ENCODE results near the gene AK9.

The AK9 gene

DNA sequence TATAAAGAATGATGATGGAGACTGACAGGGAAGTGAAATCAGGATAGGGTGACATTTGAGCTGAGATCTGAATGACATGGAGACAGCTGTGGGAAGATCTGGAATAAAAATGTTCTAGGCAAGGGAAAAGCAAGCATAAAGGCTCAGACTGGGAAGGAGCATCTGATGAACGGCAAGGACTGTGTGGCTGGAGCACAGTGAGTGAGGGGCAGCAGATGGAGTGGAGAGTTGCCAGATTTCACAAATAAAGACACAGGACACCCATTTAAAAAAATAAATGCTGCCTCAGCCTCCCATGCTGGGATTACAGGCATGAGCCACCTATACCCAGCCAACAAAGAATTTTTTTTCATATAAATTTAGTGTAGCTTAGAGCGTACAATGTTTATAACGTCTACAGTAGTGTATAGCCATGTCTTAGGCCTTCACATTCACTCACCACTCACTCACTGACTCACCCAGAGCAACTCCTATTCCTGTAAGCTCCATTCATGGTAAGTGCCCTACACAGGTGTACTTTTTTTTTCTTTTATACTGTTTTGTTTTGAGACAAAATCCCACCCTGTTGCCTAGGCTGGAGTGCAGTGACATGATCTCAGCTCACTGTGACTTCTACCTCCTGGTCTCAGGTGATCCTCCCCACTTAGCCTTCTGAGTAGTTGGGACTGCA is 205.6 kb downstream of the AK9 start:
- TF ChIP-seq TAF1 (IDR thresholded peaks at IDR 0.05; ENCODE audit: borderline replicate concordance, insufficient read depth, low read length): no peak
- no peak for TF ChIP-seq FOXP2 (optimal IDR thresholded peaks at IDR 0.05; ENCODE audit: borderline replicate concordance, extremely low read depth, extremely low read length, insufficient read depth)
- TF ChIP-seq, protein P1, sequence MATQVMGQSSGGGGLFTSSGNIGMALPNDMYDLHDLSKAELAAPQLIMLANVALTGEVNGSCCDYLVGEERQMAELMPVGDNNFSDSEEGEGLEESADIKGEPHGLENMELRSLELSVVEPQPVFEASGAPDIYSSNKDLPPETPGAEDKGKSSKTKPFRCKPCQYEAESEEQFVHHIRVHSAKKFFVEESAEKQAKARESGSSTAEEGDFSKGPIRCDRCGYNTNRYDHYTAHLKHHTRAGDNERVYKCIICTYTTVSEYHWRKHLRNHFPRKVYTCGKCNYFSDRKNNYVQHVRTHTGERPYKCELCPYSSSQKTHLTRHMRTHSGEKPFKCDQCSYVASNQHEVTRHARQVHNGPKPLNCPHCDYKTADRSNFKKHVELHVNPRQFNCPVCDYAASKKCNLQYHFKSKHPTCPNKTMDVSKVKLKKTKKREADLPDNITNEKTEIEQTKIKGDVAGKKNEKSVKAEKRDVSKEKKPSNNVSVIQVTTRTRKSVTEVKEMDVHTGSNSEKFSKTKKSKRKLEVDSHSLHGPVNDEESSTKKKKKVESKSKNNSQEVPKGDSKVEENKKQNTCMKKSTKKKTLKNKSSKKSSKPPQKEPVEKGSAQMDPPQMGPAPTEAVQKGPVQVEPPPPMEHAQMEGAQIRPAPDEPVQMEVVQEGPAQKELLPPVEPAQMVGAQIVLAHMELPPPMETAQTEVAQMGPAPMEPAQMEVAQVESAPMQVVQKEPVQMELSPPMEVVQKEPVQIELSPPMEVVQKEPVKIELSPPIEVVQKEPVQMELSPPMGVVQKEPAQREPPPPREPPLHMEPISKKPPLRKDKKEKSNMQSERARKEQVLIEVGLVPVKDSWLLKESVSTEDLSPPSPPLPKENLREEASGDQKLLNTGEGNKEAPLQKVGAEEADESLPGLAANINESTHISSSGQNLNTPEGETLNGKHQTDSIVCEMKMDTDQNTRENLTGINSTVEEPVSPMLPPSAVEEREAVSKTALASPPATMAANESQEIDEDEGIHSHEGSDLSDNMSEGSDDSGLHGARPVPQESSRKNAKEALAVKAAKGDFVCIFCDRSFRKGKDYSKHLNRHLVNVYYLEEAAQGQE (IDR thresholded peaks at IDR 0.05; ENCODE audit: insufficient read depth in 1 of 2, low read depth in 2 of 2, low read length in 2 of 2): no peak
- no peak for TF ChIP-seq POLR2AphosphoS5 (IDR thresholded peaks at IDR 0.05; ENCODE audit: low read depth, low read length)
- TF ChIP-seq SIN3A (IDR thresholded peaks at IDR 0.05; ENCODE audit: borderline replicate concordance, insufficient read depth, low read length): no peak

DNA sequence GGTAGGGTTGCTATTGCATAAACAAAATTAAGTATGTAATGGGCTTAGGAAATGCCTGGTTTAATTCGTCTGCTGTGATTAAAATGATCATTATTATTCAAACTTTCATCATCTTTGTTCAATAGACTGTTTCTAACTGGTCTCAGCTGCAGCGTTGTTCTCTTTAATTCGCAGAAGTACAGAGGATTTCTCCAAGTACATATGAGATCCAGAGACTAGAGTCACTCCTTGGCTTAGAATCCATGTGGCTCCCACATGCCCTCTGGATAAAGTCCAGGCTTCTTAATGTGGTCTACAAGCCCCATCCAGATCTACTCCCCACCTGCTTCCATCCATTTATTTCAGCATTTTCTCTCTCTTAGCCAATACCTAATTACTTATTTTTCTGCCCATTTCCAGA is 206.9 kb downstream of the AK9 start:
- TF ChIP-seq FOXP2 (optimal IDR thresholded peaks at IDR 0.05; ENCODE audit: borderline replicate concordance, extremely low read depth, extremely low read length, insufficient read depth): no peak
- no peak for TF ChIP-seq POLR2AphosphoS5 (IDR thresholded peaks at IDR 0.05; ENCODE audit: low read depth, low read length)
- TF ChIP-seq, protein P1 (IDR thresholded peaks at IDR 0.05; ENCODE audit: insufficient read depth in 1 of 2, low read depth in 2 of 2, low read length in 2 of 2): no peak
- no peak for TF ChIP-seq TAF1 (IDR thresholded peaks at IDR 0.05; ENCODE audit: borderline replicate concordance, insufficient read depth, low read length)
- no peak for TF ChIP-seq SIN3A (IDR thresholded peaks at IDR 0.05; ENCODE audit: borderline replicate concordance, insufficient read depth, low read length)

DNA sequence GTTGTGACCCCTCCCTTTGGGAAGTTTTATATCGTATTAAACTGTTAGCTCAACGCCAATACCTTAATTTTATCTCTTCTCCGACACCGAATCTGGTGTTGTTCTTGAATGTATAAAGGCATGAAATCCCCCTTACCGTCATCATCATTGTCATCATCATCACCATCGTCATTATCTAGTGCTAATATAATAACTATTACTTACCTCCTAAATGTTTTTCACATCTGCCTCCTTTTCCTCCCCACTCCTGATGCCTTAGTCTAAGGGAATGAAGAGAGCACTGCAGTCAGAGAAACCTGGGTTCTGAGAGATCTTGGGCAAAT is 207.3 kb downstream of the AK9 start:
- TF ChIP-seq TAF1 (IDR thresholded peaks at IDR 0.05; ENCODE audit: borderline replicate concordance, insufficient read depth, low read length) (no peak), SIN3A (IDR thresholded peaks at IDR 0.05; ENCODE audit: borderline replicate concordance, insufficient read depth, low read length) (no peak), POLR2AphosphoS5 (IDR thresholded peaks at IDR 0.05; ENCODE audit: low read depth, low read length) (no peak), FOXP2 (optimal IDR thresholded peaks at IDR 0.05; ENCODE audit: borderline replicate concordance, extremely low read depth, extremely low read length, insufficient read depth) (no peak)
- TF ChIP-seq, protein P1 (IDR thresholded peaks at IDR 0.05; ENCODE audit: insufficient read depth in 1 of 2, low read depth in 2 of 2, low read length in 2 of 2): no peak

DNA sequence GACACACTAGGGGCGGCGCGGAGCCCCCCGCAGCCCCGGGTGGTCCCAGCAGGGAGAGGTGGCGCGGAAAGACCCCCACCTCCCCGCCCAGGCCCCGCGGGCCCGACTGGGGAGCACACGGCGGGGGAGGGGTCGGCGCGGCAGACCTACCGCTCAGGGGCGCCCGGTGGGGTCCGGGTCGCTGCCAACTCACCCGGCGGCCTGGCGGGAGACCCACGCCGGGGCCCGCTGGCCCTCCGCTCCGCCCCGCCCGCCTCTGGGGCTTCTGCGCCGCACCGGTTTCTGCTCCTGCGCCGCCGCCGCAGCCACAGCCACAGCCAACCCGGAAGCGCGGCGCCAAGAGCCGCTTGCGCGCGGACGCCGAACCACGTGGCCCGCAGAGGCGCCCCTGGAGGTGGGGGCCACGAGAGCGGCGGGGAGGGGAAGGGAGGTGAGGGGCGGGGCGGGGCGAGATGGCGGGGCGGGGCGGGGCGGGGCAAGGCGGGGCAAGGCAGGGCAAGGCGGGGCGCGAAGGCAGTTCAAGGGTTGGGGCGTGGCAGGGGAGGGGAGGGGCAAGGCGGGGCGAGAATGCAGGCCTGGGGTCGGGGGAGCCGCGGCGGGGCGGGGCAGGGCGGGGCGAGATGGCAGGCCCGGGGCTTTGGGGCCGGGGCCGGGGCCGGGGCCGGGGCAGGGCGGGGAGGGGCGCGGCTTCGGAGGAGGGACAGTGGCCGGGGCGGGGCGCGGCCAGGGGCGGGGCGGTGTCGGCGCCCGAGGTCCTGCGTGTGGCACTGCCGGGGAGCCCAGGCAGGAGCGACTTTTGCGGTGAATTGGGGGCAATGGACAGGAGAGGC is 207.9 kb downstream of the AK9 start, which contains the start of gene ZBTB24:
Gene ZBTB24, minus strand, starts transcription at position 315 of the 830 bp plus-strand sequence. CDS start 1,193 bp downstream, outside the sequence.
- TF ChIP-seq TAF1 (IDR thresholded peaks at IDR 0.05; ENCODE audit: borderline replicate concordance, insufficient read depth, low read length) (0 out of 2 replicates have a peak, but pooled peaks have one; percentile 32), POLR2AphosphoS5 (IDR thresholded peaks at IDR 0.05; ENCODE audit: low read depth, low read length) (peak; percentile 64), SIN3A (IDR thresholded peaks at IDR 0.05; ENCODE audit: borderline replicate concordance, insufficient read depth, low read length) (peak; percentile 88), FOXP2 (optimal IDR thresholded peaks at IDR 0.05; ENCODE audit: borderline replicate concordance, extremely low read depth, extremely low read length, insufficient read depth) (peak; percentile 77)
- TF ChIP-seq, protein P1 (IDR thresholded peaks at IDR 0.05; ENCODE audit: insufficient read depth in 1 of 2, low read depth in 2 of 2, low read length in 2 of 2): no peak
